Measurements from ENCODE around the gene COPZ2. TPM values are rescaled to one million over a fixed set of nuclear protein-coding genes. Genes with fewer than 3 reads are reported as not detected.
"Not testable (repeated sequence)": the region's sequence is repeated elsewhere in the genome, so short reads cannot be mapped to it uniquely, and the experiment has no call there.

The COPZ2 gene
- total RNA-seq, 1 donor from 2014 or later: 78.6 TPM

- DNase-seq (ENCODE audit: low spot score): no peak
- intact Hi-C loops (cut with DNase I): loop anchor here (5.0 kb wide), 1 partner anchor 172 kb away; the partner anchor contains the start of gene SCRN2
Observed at GRCh38 chr17:48014595-48015111, 22.9 kb downstream of the COPZ2 start.

DNA sequence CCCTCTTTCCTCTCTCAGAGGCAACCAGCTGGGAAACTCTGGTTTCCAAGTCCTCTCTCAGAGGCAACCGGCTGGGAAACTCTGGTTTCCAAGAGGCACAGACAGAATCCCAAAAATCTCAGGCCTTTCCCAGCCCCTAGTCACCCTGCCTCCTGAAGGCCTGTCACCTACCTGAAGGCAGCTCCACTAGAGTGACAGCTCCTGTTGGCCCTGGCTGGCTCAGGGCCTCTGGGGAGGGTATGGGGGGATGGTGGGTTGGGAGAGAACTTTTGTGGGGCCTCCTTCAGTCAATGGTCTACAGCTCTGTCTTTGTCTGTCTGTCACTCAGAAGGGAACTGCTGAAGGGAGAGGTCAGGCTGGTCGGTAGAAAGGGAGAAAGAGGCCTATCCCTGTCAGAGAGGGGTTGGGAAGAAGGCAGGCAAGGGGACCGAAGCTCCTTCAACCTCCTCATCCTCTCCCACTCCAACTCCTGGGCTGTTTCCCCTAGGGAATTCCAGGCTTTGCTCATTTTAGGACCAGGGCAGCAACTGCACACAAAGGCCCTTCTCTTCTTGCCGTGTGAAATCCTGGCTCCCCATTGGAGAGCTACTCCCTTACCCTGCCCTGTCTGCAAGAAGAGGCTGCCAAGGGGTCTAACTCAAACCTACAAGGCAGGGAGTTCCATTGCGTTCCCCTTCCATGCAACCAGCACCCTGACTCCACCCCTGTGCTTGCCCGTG lies 23.6 kb downstream of the COPZ2 start:
- intact Hi-C loops (cut with DNase I): no loop called here
- DNase-seq (ENCODE audit: low spot score): no peak

- intact Hi-C loops (cut with DNase I): no loop called here
Observed at GRCh38 chr17:48012654-48013053, 24.9 kb downstream of the COPZ2 start.

DNA sequence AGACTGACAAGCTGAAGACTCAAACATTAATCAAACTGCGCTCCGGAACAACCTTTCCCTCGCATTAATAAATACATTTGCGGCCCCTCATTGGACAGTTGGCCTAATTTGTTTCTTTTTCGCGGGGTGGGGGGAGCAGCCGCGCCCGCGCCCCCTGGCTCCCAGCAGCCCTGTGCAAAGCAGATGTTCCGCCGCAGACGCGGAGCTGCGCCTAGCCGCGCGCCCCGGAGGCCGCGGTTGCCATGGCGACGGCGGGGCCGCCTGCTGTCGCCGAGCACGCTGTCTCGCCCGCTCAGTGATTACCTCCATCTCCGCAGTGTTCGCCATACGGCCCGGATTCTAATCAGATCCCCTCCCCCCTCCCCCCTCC lies 25.5 kb downstream of the COPZ2 start:
- DNase-seq (ENCODE audit: low spot score): no peak

More at GRCh38 chr17:48012654-48013053, 24.9 kb downstream of the COPZ2 start:
- no peak for DNase-seq (ENCODE audit: low spot score)

DNA sequence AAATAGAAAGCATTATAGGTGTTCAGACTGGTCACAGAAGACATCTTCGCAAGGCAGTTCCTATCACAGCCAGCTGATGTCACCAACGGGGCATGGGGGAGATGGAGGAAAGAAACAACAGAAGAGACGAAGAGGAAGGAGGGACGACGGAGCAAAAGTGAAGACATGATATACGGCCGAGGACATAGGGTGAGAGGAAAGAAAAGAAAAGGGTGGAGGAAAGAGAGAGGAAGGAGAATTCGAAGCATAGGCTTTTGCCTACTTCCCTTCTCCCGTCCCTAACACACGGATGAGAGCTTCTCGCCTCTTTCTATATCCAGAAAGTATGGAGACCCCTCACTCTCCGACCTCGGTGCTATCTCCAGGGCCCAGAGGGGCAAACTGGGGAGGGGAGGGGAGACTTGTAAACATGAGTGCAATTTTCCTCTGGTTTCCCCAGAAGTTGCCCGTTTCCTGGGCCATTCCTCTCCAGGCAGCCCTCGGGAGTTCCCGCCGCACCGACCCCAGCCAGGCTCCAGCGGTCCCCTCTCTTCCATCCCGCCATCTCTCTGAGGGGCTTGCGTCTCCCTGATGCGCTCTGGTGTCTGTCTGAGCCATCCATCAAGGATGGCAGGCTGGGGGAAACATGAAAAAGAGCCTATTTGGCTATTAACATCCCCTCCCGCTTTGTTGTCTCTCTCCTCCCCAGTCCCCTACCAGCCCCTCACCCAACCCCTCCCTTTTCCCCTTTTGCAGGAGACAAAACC lies 26.0 kb downstream of the COPZ2 start:
- no peak for DNase-seq (ENCODE audit: low spot score)
- intact Hi-C loops (cut with DNase I): no loop called here

More for the DNA sequence above, 25.5 kb downstream of the COPZ2 start:
- intact Hi-C loops (cut with DNase I): no loop called here

DNA sequence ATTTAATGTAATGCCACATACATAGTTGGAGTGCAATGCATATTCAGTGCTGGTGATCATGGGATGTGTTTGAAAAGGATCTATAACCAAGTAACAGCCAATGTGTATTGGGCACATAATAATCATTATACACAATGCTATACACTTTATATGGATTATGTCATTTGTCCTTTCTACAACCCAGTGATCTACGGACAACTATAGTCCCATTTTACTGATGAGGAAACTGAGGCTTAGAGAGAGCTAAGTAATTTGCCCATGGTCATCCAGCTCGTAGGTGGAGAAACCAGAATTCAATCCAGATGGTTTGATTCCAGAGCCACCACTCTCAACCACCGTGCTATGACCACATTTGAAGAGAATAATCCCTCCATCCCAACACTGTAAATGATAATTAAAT lies 27.4 kb downstream of the COPZ2 start:
- intact Hi-C loops (cut with DNase I): no loop called here
- no peak for DNase-seq (ENCODE audit: low spot score)

GRCh38 chr17:48006936-48007709 lies 30.5 kb downstream of the COPZ2 start:
- intact Hi-C loops (cut with DNase I): no loop called here
- no peak for DNase-seq (ENCODE audit: low spot score)

DNA sequence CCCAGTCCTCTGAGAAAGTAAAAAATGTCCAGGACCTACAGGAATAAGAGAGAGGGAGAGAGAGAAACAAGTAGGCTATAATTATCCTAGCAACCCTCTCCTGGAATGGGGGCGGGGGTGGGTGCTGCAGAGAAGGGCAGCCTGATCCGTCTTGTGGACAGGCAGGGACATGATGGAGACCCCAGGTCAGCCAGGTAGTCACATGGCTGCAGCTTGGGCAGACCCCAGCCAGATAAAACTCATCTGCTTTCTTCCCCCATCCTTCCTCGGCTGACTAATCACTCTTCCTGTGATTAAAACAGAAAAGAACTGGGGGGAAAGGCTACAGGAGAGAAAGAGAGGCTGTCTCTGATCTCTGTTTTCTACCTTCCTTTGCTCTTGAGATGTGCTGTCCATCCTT lies 32.6 kb downstream of the COPZ2 start:
- no peak for DNase-seq (ENCODE audit: low spot score)
- intact Hi-C loops (cut with DNase I): no loop called here

GRCh38 chr17:48003417-48004151 lies 34.0 kb downstream of the COPZ2 start:
- intact Hi-C loops (cut with DNase I): no loop called here
- no peak for DNase-seq (ENCODE audit: low spot score)

GRCh38 chr17:48002916-48003416 lies 34.6 kb downstream of the COPZ2 start:
- no peak for DNase-seq (ENCODE audit: low spot score)
- intact Hi-C loops (cut with DNase I): no loop called here

DNA sequence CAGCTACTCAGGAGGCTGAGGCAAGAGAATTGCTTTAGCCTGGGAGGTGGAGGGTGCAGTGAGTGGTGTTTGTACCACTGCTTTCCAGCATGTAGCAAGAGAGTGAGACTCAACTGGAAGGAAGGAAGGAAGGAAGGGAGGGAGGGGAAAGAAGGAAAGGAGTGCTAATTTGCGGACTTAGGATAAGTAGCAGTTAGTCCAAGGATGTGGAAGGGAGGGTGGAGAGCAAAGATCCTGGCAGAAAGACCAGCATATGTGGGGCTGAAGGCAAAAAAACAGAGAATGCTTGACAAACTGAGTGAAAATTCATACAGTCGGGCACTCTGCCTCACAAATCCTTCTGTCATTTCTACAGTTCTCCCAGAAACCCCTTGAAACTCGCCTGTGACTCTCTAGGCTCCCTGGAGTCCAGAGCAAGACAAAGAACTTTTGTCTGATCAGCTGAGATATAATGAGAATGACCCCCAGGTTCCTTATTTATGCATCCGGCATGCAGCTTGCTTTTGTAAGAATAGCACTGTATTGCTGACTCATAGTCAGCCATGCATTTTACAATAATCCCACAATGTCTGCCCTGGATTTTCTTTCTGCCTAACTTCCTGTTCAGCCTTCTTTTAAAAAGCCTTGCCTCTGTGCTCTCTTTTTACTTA lies 35.2 kb downstream of the COPZ2 start:
- intact Hi-C loops (cut with DNase I): no loop called here
- no peak for DNase-seq (ENCODE audit: low spot score)

- intact Hi-C loops (cut with DNase I); DNase-seq (ENCODE audit: low spot score): not testable (repeated sequence)
Observed at GRCh38 chr17:48001657-48002056, 35.9 kb downstream of the COPZ2 start.

DNA sequence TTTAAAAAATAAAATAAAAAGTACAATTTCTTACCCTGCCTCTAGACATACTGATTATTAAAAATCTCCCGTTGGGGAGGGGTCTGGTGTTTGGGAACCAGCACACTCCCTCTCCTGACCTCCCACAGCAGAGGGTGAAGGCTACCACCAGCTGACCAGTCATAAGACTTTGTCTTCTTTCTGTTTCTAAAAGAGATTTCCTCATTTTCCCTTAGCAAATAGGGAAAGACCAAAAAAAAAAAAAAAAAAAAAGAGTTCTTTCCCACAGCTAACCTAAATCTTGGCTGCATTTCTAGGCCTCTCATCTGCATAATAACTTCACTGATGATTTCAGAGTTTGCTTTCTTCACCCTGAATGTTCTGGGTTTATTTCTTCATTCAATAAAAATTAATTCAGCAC lies 36.4 kb downstream of the COPZ2 start:
- DNase-seq (ENCODE audit: low spot score): no peak
- intact Hi-C loops (cut with DNase I): no loop called here

DNA sequence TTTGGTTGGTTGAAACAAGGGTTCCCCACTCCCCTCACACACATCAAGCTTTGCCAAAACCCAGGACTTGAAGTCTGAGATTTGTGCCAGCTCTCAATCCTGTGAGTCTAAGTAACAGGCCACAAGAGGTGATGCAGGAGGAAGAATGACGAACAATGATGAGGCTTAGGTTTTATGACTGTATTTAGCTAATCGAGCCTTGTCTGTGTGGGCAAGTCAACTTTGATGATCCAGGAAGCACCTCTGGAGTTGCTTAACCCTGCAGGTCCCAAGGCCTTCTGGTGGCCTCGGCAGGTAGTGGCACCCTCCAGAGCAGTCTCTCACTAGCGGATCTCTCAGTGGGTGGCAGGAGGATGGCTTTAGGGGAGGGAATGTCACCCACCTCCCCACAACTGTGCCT lies 38.0 kb downstream of the COPZ2 start:
- DNase-seq (ENCODE audit: low spot score): no peak
- intact Hi-C loops (cut with DNase I): no loop called here

- intact Hi-C loops (cut with DNase I): no loop called here
- no peak for DNase-seq (ENCODE audit: low spot score)
Observed at GRCh38 chr17:47998044-47998443, 39.6 kb downstream of the COPZ2 start.

DNA sequence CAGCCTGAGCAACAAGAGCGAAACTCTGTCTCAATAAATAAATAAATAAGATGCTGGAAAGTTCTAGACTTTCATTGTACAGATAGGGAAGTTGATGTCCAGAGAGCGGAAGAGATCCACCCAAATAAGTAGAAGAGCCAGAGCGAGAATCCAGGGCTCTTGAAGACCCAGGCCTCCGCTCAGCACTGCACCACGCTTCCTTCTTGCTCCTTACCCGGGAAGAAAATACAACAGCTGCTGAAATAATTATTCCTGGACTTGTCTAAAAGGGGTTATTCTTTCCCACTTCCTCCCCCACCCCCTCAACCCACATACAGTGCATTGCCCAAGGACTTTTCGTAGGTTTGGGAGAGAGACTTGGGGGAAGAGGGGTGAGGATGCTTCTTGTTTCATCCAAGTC lies 40.0 kb downstream of the COPZ2 start:
- no peak for DNase-seq (ENCODE audit: low spot score)
- intact Hi-C loops (cut with DNase I): no loop called here

- intact Hi-C loops (cut with DNase I): no loop called here
- no peak for DNase-seq (ENCODE audit: low spot score)
Observed at GRCh38 chr17:47996201-47996600, 41.4 kb downstream of the COPZ2 start.

- intact Hi-C loops (cut with DNase I): no loop called here
- DNase-seq (ENCODE audit: low spot score): no peak
Observed at GRCh38 chr17:47995241-47995935, 42.2 kb downstream of the COPZ2 start.

All from cardiac septum (tissue), 1 donor.